ENCODE data around the gene PELI1. TPM values are rescaled to one million over a fixed set of nuclear protein-coding genes. Genes with fewer than 3 reads are reported as not detected.

Gene PELI1
- total RNA-seq, 1 donor from 2014 or later: 15.8 TPM

GRCh38 chr2:64189167-64189566 lies 44.9 kb upstream of the PELI1 start:
- no peak overlapping the region for H3K4me3 ChIP-seq (ENCODE audit: low read depth, low read length)
- no peak for DNase-seq (ENCODE audit: low read depth)
- H3K36me3 ChIP-seq (ENCODE audit: control insufficient read depth, insufficient read depth, low read length): no peaks in the 10 kb centered on the region
- H3K27me3 ChIP-seq (ENCODE audit: control insufficient read depth, insufficient read depth, low read length): no peaks in the 10 kb centered on the region
- no peak for TF ChIP-seq CTCF (IDR thresholded peaks at IDR 0.05; ENCODE audit: insufficient read depth, low read length, poor library complexity, severe bottlenecking)

GRCh38 chr2:64186699-64187605 lies 42.7 kb upstream of the PELI1 start:
- Histone ChIP-seq H3K36me3 (ENCODE audit: control insufficient read depth, insufficient read depth, low read length) (no peaks in the 10 kb centered on the region), H3K4me3 (ENCODE audit: low read depth, low read length) (no peak overlapping the region), H3K27me3 (ENCODE audit: control insufficient read depth, insufficient read depth, low read length) (no peaks in the 10 kb centered on the region)
- DNase-seq (ENCODE audit: low read depth): no peak
- no peak for TF ChIP-seq CTCF (IDR thresholded peaks at IDR 0.05; ENCODE audit: insufficient read depth, low read length, poor library complexity, severe bottlenecking)

GRCh38 chr2:64179582-64180321 lies 35.5 kb upstream of the PELI1 start:
- Histone ChIP-seq H3K27me3 (ENCODE audit: control insufficient read depth, insufficient read depth, low read length) (no peaks in the 10 kb centered on the region), H3K36me3 (ENCODE audit: control insufficient read depth, insufficient read depth, low read length) (no peaks in the 10 kb centered on the region), H3K4me3 (ENCODE audit: low read depth, low read length) (no peak overlapping the region)
- no peak for TF ChIP-seq CTCF (IDR thresholded peaks at IDR 0.05; ENCODE audit: insufficient read depth, low read length, poor library complexity, severe bottlenecking)
- no peak for DNase-seq (ENCODE audit: low read depth)

- no peak for TF ChIP-seq CTCF (IDR thresholded peaks at IDR 0.05; ENCODE audit: insufficient read depth, low read length, poor library complexity, severe bottlenecking)
- DNase-seq (ENCODE audit: low read depth): no peak
- no peaks in the 10 kb centered on the region for H3K36me3 ChIP-seq (ENCODE audit: control insufficient read depth, insufficient read depth, low read length)
- H3K4me3 ChIP-seq (ENCODE audit: low read depth, low read length): no peak overlapping the region
- no peaks in the 10 kb centered on the region for H3K27me3 ChIP-seq (ENCODE audit: control insufficient read depth, insufficient read depth, low read length)
These were observed 33.1 kb upstream of the PELI1 start for GRCh38 chr2:64177315-64177714.

GRCh38 chr2:64175419-64176197 lies 31.4 kb upstream of the PELI1 start:
- H3K4me3 ChIP-seq (ENCODE audit: low read depth, low read length): no peak overlapping the region
- no peaks in the 10 kb centered on the region for H3K27me3 ChIP-seq (ENCODE audit: control insufficient read depth, insufficient read depth, low read length)
- no peak for DNase-seq (ENCODE audit: low read depth)
- no peak for TF ChIP-seq CTCF (IDR thresholded peaks at IDR 0.05; ENCODE audit: insufficient read depth, low read length, poor library complexity, severe bottlenecking)
- H3K36me3 ChIP-seq (ENCODE audit: control insufficient read depth, insufficient read depth, low read length): no peaks in the 10 kb centered on the region
